Erythroblast (primary cell): ENCODE data around the gene CD6.

Experiments
- GATA1 ChIP-seq: IDR thresholded peaks from 2 replicates; pipeline ENCODE4 v1.6.1; 2011; ENCODE audit warnings: low read depth, mild to moderate bottlenecking, control low read depth, low read length, moderate library complexity
- POLR2A ChIP-seq: IDR thresholded peaks from 2 replicates; pipeline ENCODE4 v1.6.1; 2011; ENCODE audit warnings: mild to moderate bottlenecking, low read length

GRCh38 chr11:60946601-60947264 lies 24.7 kb upstream of the CD6 start:
- TF ChIP-seq POLR2A = no peak
- no peak for TF ChIP-seq GATA1
